Endothelial cell of umbilical vein (primary cell): Measurements from ENCODE around the gene MBD1. TPM values are rescaled to one million over a fixed set of nuclear protein-coding genes. Genes with fewer than 3 reads are reported as not detected.

ENCODE experiments used
- BruUV-seq: library from RNA; stranded (reverse); fragments of 400-500 nt; replicated peaks from 2 replicates; lab custom pipeline; 2021; lab: Mats Ljungman, UMichigan
- CTCF ChIA-PET: fragments of 300-600, 350-600 bp; sonication (Branson Sonifier 250); formaldehyde crosslinking; loops from one replicate; lab custom pipeline; 2021; ENCODE audit warnings: antibody characterized with exemption, inconsistent platforms; lab: Charles Lee
- POLR2A ChIA-PET: fragments of 300-600, 350-600 bp; sonication (Branson Sonifier 250); formaldehyde crosslinking; loops from one replicate; lab custom pipeline; 2021; ENCODE audit warnings: antibody characterized with exemption, inconsistent platforms; lab: Charles Lee
- DNase-seq: peaks from one replicate; pipeline ENCODE4 v3.0.0-alpha.2; 2011; ENCODE audit warnings: low read depth, low spot score
- FAIRE-seq: peaks from 2 replicates; lab custom pipeline; 2011; peaks lifted over from hg19 to GRCh38; lab: Jason Lieb, UNC
- H2AFZ ChIP-seq: 2 replicates; pipeline ENCODE4 v1.6.0; 2012; ENCODE audit warnings: low read depth, low read length, control low read depth, inconsistent platforms
- H3K27ac ChIP-seq: 2 replicates; pipeline ENCODE4 v1.5.1; 2011; ENCODE audit warnings: low read depth, mild to moderate bottlenecking, control low read depth, low read length, moderate library complexity; ENCODE audit not compliant: insufficient read depth
- H3K27me3 ChIP-seq, 2 experiments: 2 replicates each; pipeline versions ENCODE4 v1.6.0 to v1.6.1; 2011; ENCODE audit warnings: low read length in 2 of 2, mixed read lengths in 1 of 2; ENCODE audit not compliant: control insufficient read depth in 2 of 2, insufficient read depth in 2 of 2
- H3K36me3 ChIP-seq, 2 experiments: 2 replicates in 1 of 2; 3 replicates in 1 of 2; pipeline ENCODE4 v1.5.1; 2011; ENCODE audit warnings: low read length in 2 of 2, mild to moderate bottlenecking in 1 of 2, moderate library complexity in 1 of 2; ENCODE audit not compliant: control insufficient read depth in 2 of 2, insufficient read depth in 2 of 2; ENCODE audit errors: extremely low read depth in 1 of 2
- H3K4me1 ChIP-seq: 3 replicates; pipeline ENCODE4 v1.5.1; 2011; ENCODE audit warnings: mild to moderate bottlenecking, low read length; ENCODE audit not compliant: control insufficient read depth, insufficient read depth; ENCODE audit errors: extremely low read depth
- H3K4me2 ChIP-seq: 2 replicates; pipeline ENCODE4 v1.6.1; 2011; ENCODE audit warnings: low read length, control low read depth, mixed read lengths; ENCODE audit not compliant: insufficient read depth
- H3K4me3 ChIP-seq, 3 experiments: fragments of 200-600 bp in 1 of 3; sonication (generic), shearing (Covaris generic) in 1 of 3; replicated peaks in 1 of 3; 2 replicates each; pipeline ENCODE4 v1.5.1; 2011 to 2016; ENCODE audit warnings: control low read depth in 3 of 3, low read length in 3 of 3, mild to moderate bottlenecking in 2 of 3, inconsistent platforms in 1 of 3, low read depth in 1 of 3, moderate library complexity in 1 of 3; ENCODE audit not compliant: insufficient read depth in 1 of 3
- H3K79me2 ChIP-seq: 2 replicates; pipeline ENCODE4 v1.6.0; 2012; ENCODE audit warnings: low read length, inconsistent platforms; ENCODE audit not compliant: control insufficient read depth, insufficient read depth
- H3K9ac ChIP-seq: replicated peaks from 2 replicates; pipeline ENCODE3; 2011; ENCODE audit warnings: low read length, control low read depth; ENCODE audit not compliant: insufficient read depth; ENCODE audit errors: extremely low read depth
- H3K9me1 ChIP-seq: replicated peaks from 3 replicates; pipeline ENCODE4 v1.6.0; 2011; ENCODE audit warnings: mild to moderate bottlenecking, low read length; ENCODE audit not compliant: control insufficient read depth, insufficient read depth; ENCODE audit errors: extremely low read depth
- H3K9me3 ChIP-seq: replicated peaks from 2 replicates; pipeline ENCODE4 v1.5.1; 2012; ENCODE audit warnings: low read length, inconsistent platforms; ENCODE audit not compliant: control insufficient read depth, insufficient read depth
- H4K20me1 ChIP-seq: replicated peaks from 2 replicates; pipeline ENCODE3; 2011; ENCODE audit warnings: mild to moderate bottlenecking, low read length; ENCODE audit not compliant: control insufficient read depth, insufficient read depth; ENCODE audit errors: extremely low read depth
- EZH2 ChIP-seq: IDR thresholded peaks from 2 replicates; pipeline ENCODE4 v1.6.1; 2012; ENCODE audit warnings: borderline replicate concordance, low read depth, mild to moderate bottlenecking, moderate library complexity, low read length, inconsistent platforms; ENCODE audit not compliant: severe bottlenecking
- FOS ChIP-seq: IDR thresholded peaks from 2 replicates; pipeline ENCODE4 v1.6.1; 2011; ENCODE audit warnings: mild to moderate bottlenecking, low read length, moderate library complexity, borderline replicate concordance; ENCODE audit not compliant: insufficient read depth
- GATA2 ChIP-seq: IDR thresholded peaks from 2 replicates; pipeline ENCODE4 v1.7.0; 2011; ENCODE audit warnings: low read depth, mild to moderate bottlenecking, moderate library complexity, mixed read lengths, low read length; ENCODE audit not compliant: insufficient read length, insufficient read depth
- JUN ChIP-seq: IDR thresholded peaks from 2 replicates; pipeline ENCODE4 v1.6.1; 2011; ENCODE audit warnings: borderline replicate concordance, low read depth; ENCODE audit not compliant: insufficient read length, insufficient read depth
- MAX ChIP-seq: IDR thresholded peaks from 2 replicates; pipeline ENCODE4 v1.6.1; 2011; ENCODE audit not compliant: insufficient read depth, insufficient read length
- MYC ChIP-seq: IDR thresholded peaks from one replicate; pipeline ENCODE4 v1.6.1; 2011; ENCODE audit warnings: mild to moderate bottlenecking, low read depth, low read length
- POLR2A ChIP-seq: IDR thresholded peaks from 2 replicates; pipeline ENCODE4 v1.6.1; 2012; ENCODE audit warnings: low read depth, mild to moderate bottlenecking, control low read depth, low read length
- POLR2AphosphoS5 ChIP-seq: IDR thresholded peaks from 2 replicates; pipeline ENCODE4 v1.6.1; 2012; ENCODE audit warnings: low read depth, mild to moderate bottlenecking, control low read depth, low read length, moderate library complexity; ENCODE audit not compliant: insufficient read depth
- dilution Hi-C: fragments of 300-500 bp; cut with MboI; formaldehyde crosslinking; loops from one replicate; pipeline ENCODE4 v1.15.0; 2019; ENCODE audit warnings: low sequenced_read_pairs; ENCODE audit not compliant: extremely low pct_ligation_motif_present
- intact Hi-C: fragments of 100-400 bp; cut with micrococcal nuclease; formaldehyde crosslinking; loops from one replicate; pipeline ENCODE4 v1.10.0; 2022
- polyA plus RNA-seq, 4 experiments: library from polyadenylated mRNA; depleted of rRNA in 3 of 4; stranded (reverse) in 3 of 4; unstranded in 1 of 4; fragments of >200 nt; gene quantifications; 2 replicates each; pipeline versions ENCODE4 v1.2.1 to v1.2.3, GENCODE V29; 2011 to 2012; ENCODE audit warnings: missing spikeins in 1 of 4
- total RNA-seq: library from RNA; stranded (reverse); gene quantifications from 2 replicates; pipeline ENCODE4 v1.2.3, GENCODE V29; 2021
- TF ChIP-seq, protein P1 (sequence below), 2 donors: IDR thresholded peaks; 1 replicate in 1 of 2; 2 replicates in 1 of 2; pipeline ENCODE4 v1.5.1; 2011; ENCODE audit warnings: low read length in 2 of 2, mild to moderate bottlenecking in 2 of 2, moderate library complexity in 2 of 2, control low read depth in 1 of 2, inconsistent platforms in 1 of 2, low read depth in 1 of 2; ENCODE audit not compliant: insufficient read depth in 1 of 2; ENCODE audit errors: extremely low read depth in 1 of 2

MBD1 gene
- total and polyA plus RNA-seq, 2 donors (not counting 3 experiments of a cell fraction or from before 2014, with no cell fraction given): 57.2 to 77.5 TPM

GRCh38 chr18:50276452-50276851 is 4.9 kb downstream of the MBD1 start:
- Histone ChIP-seq H2AFZ (no peak overlapping the region), H3K4me2 (no peak overlapping the region), H3K9me3 (no peaks in the 10 kb centered on the region), H3K79me2 (peaks cover 27% of the 10 kb centered on the region), H3K9me1 (no peaks in the 10 kb centered on the region), H3K36me3 (peaks cover 27 to 51% of the 10 kb centered on the region in 2 experiments), H3K27me3 (no peaks in the 10 kb centered on the region), H3K4me3 (no peak overlapping the region), H3K4me1 (peaks cover 19% of the 10 kb centered on the region), H4K20me1 (no peaks in the 10 kb centered on the region), H3K27ac (no peak overlapping the region), H3K9ac (no peak overlapping the region)
- dilution Hi-C loops: no loop called here
- BruUV-seq: no TSS peak
- intact Hi-C loops: no loop called here
- ChIA-PET POLR2A (no interaction called here), CTCF (no interaction called here)
- FAIRE-seq (no peak), DNase-seq (no peak)
- no peak for TF ChIP-seq MYC
- no peak for TF ChIP-seq EZH2
- TF ChIP-seq POLR2A: no peak
- no peak for TF ChIP-seq JUN
- TF ChIP-seq, protein P1, sequence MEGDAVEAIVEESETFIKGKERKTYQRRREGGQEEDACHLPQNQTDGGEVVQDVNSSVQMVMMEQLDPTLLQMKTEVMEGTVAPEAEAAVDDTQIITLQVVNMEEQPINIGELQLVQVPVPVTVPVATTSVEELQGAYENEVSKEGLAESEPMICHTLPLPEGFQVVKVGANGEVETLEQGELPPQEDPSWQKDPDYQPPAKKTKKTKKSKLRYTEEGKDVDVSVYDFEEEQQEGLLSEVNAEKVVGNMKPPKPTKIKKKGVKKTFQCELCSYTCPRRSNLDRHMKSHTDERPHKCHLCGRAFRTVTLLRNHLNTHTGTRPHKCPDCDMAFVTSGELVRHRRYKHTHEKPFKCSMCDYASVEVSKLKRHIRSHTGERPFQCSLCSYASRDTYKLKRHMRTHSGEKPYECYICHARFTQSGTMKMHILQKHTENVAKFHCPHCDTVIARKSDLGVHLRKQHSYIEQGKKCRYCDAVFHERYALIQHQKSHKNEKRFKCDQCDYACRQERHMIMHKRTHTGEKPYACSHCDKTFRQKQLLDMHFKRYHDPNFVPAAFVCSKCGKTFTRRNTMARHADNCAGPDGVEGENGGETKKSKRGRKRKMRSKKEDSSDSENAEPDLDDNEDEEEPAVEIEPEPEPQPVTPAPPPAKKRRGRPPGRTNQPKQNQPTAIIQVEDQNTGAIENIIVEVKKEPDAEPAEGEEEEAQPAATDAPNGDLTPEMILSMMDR (IDR thresholded peaks at IDR 0.05; ENCODE audit: extremely low read depth in 1 of 2, insufficient read depth in 1 of 2, low read depth in 1 of 2, low read length in 2 of 2): no peak
- TF ChIP-seq FOS: no peak

DNA sequence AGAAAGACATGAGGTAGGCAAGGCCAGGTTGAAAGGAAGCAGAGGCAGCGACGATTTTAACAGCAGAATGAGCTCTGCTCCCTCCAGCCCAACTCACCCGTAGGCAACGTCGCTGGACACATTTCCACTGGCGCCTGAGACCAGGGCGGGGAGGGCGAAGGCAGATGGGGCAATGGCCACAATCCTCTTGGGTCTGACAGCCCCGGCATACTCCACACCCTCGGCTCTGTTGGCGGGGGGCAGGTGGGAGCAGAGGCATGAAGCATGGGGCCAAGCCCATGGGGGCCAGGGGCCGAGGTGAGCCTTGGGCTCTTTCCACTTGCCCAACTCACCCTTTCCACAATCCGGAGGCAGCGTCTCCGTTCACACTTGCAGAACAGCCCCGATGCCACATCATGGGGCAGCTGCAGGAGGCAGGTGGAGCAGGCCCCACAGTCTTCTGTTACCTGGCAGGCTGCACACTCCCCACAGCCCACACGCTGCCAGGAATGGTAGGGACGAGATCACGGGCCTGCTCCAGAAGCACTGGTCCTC is 5.8 kb downstream of the MBD1 start:
- peaks cover 21% of the 10 kb centered on the region for H3K79me2 ChIP-seq
- no peaks in the 10 kb centered on the region for H3K9me1 ChIP-seq
- H3K4me3 ChIP-seq: no peak overlapping the region
- no peaks in the 10 kb centered on the region for H3K9me3 ChIP-seq
- no peaks in the 10 kb centered on the region for H3K27me3 ChIP-seq
- dilution Hi-C loops: no loop called here
- no peak overlapping the region for H2AFZ ChIP-seq
- no peak overlapping the region for H3K27ac ChIP-seq
- ChIA-PET CTCF (no interaction called here), POLR2A (no interaction called here)
- no peak for TF ChIP-seq MAX
- no peak for TF ChIP-seq MYC
- TF ChIP-seq, protein P1 (IDR thresholded peaks at IDR 0.05; ENCODE audit: extremely low read depth in 1 of 2, insufficient read depth in 1 of 2, low read depth in 1 of 2, low read length in 2 of 2): no peak
- no peak for TF ChIP-seq FOS
- no peak for TF ChIP-seq JUN
- no peak for TF ChIP-seq POLR2AphosphoS5
- TF ChIP-seq EZH2: no peak
- no peak for TF ChIP-seq POLR2A
- no peak for TF ChIP-seq GATA2
- H3K36me3 ChIP-seq: peaks cover 27 to 55% of the 10 kb centered on the region in 2 experiments
- H3K9ac ChIP-seq: no peak overlapping the region
- intact Hi-C loops: no loop called here
- no peak for DNase-seq
- BruUV-seq: no TSS peak
- no peak for FAIRE-seq
- H3K4me1 ChIP-seq: peaks cover 19% of the 10 kb centered on the region
- H4K20me1 ChIP-seq: no peaks in the 10 kb centered on the region
- no peak overlapping the region for H3K4me2 ChIP-seq
